H1 (cell line): Measurements from ENCODE around the gene CTSA.

Experiments used
- CEBPB ChIP-seq: IDR thresholded peaks from 2 replicates; pipeline ENCODE4 v1.6.1; 2012; ENCODE audit warnings: low read depth, low read length
- CHD2 ChIP-seq: IDR thresholded peaks from 2 replicates; pipeline ENCODE4 v1.6.1; 2012; ENCODE audit warnings: low read length, improper control_type of control experiment
- EZH2 ChIP-seq: fragments of 200-600 bp; sonication (generic); IDR thresholded peaks from 2 replicates; pipeline ENCODE4 v1.7.1; 2012; ENCODE audit warnings: low read depth, mild to moderate bottlenecking, moderate library complexity, low read length, inconsistent platforms; ENCODE audit not compliant: severe bottlenecking
- KDM1A ChIP-seq: fragments of 200-600, 300-600 bp; sonication (generic); IDR thresholded peaks from 2 replicates; pipeline ENCODE4 v1.7.1; 2016; ENCODE audit warnings: mild to moderate bottlenecking, low read length, borderline replicate concordance
- MAFK ChIP-seq: IDR thresholded peaks from 2 replicates; pipeline ENCODE4 v1.6.1; 2012; ENCODE audit warnings: low read depth, mild to moderate bottlenecking, improper control_type of control experiment, low read length
- PHF8 ChIP-seq: fragments of 200-600 bp; sonication (generic); conservative IDR thresholded peaks from 2 replicates; pipeline ENCODE4 v1.7.1; 2012; ENCODE audit warnings: low read depth, mild to moderate bottlenecking, inconsistent platforms, low read length, moderate library complexity
- POLR2A ChIP-seq, 2 experiments: IDR thresholded peaks; 1 replicate in 1 of 2; 2 replicates in 1 of 2; pipeline ENCODE4 v1.6.1; 2011; ENCODE audit warnings: low read depth in 2 of 2, low read length in 2 of 2, mild to moderate bottlenecking in 2 of 2; ENCODE audit errors: control extremely low read depth in 1 of 2
- POU5F1 ChIP-seq: IDR thresholded peaks from 2 replicates; pipeline ENCODE4 v1.6.1; 2011; ENCODE audit warnings: low read depth, mild to moderate bottlenecking, low read length, moderate library complexity
- SIN3A ChIP-seq, 2 experiments: IDR thresholded peaks in 1 of 2; conservative IDR thresholded peaks in 1 of 2; 2 replicates each; pipeline ENCODE4 v1.6.1; 2011 to 2012; ENCODE audit warnings: low read length in 2 of 2, improper control_type of control experiment in 1 of 2, low read depth in 1 of 2, mild to moderate bottlenecking in 1 of 2
- TF ChIP-seq, protein P1 (sequence below), 3 experiments: IDR thresholded peaks; 1 replicate in 2 of 3; 2 replicates in 1 of 3; pipeline versions ENCODE4 v1.5.1 to v1.6.1; 2011; ENCODE audit warnings: low read length in 3 of 3, mild to moderate bottlenecking in 3 of 3, inconsistent platforms in 2 of 3, low read depth in 1 of 3, moderate library complexity in 1 of 3; ENCODE audit not compliant: insufficient read depth in 1 of 3; ENCODE audit errors: control extremely low read depth in 1 of 3
- TF ChIP-seq, protein P2 (sequence below): IDR thresholded peaks from 2 replicates; pipeline ENCODE4 v1.6.1; 2011; ENCODE audit warnings: low read length, improper control_type of control experiment

DNA sequence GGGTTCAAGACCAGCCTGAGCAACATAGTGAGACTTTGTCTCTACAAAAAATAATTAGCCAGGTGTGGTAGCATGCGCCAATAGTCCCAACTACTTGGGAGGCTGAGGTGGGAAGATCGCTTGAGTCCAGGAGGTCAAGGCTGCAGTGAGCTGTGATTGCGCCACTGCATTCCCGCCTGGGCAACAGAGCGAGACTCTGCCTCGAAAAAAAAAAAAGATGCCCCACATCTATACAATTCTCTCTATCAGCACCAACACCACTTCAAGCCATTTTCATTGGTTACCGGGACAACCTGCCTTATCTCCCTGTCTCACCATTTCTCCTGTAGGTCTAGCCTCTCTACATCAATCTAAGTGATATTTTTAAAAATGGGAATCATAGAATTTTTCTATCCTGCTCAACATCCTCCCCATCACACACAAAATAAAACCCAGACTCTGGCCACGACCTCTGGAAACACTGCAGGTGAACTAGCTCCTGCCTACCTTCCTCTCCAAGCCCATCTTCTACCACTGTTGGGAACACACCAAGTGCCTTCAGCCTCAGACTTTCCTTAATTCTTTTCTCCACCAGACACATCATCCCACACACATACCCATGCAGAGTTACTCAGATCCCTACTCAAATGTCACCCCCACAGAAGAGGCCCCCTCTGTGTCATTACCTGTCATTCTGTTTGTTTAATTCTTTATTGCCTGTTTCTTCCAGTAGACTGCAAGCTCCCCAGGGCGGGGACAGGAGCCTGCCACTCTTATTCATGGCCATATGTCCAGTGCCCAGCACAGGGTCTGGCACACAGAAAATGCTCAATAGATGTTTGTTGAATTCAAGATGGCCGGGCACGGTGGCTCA is 30.4 kb downstream of the CTSA start:
- TF ChIP-seq, protein P1, sequence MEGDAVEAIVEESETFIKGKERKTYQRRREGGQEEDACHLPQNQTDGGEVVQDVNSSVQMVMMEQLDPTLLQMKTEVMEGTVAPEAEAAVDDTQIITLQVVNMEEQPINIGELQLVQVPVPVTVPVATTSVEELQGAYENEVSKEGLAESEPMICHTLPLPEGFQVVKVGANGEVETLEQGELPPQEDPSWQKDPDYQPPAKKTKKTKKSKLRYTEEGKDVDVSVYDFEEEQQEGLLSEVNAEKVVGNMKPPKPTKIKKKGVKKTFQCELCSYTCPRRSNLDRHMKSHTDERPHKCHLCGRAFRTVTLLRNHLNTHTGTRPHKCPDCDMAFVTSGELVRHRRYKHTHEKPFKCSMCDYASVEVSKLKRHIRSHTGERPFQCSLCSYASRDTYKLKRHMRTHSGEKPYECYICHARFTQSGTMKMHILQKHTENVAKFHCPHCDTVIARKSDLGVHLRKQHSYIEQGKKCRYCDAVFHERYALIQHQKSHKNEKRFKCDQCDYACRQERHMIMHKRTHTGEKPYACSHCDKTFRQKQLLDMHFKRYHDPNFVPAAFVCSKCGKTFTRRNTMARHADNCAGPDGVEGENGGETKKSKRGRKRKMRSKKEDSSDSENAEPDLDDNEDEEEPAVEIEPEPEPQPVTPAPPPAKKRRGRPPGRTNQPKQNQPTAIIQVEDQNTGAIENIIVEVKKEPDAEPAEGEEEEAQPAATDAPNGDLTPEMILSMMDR (IDR thresholded peaks at IDR 0.05; ENCODE audit: control extremely low read depth in 1 of 3, insufficient read depth in 1 of 3, low read depth in 1 of 3, low read length in 3 of 3) = no peak
- no peak for TF ChIP-seq CHD2
- no peak for TF ChIP-seq POLR2A (IDR thresholded peaks at IDR 0.05; ENCODE audit: control extremely low read depth in 1 of 2, low read depth in 2 of 2, low read length in 2 of 2)
- TF ChIP-seq EZH2 = no peak
- TF ChIP-seq KDM1A = no peak
- TF ChIP-seq CEBPB = no peak
- no peak for TF ChIP-seq POU5F1
- TF ChIP-seq PHF8 = no peak
- no peak for TF ChIP-seq MAFK
- TF ChIP-seq, protein P2, sequence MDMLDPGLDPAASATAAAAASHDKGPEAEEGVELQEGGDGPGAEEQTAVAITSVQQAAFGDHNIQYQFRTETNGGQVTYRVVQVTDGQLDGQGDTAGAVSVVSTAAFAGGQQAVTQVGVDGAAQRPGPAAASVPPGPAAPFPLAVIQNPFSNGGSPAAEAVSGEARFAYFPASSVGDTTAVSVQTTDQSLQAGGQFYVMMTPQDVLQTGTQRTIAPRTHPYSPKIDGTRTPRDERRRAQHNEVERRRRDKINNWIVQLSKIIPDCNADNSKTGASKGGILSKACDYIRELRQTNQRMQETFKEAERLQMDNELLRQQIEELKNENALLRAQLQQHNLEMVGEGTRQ = no peak
- TF ChIP-seq SIN3A (conservative IDR thresholded peaks at IDR 0.05 in 1 of 2, IDR thresholded peaks at IDR 0.05 in 1 of 2; ENCODE audit: low read depth in 1 of 2, low read length in 2 of 2) = no peak
